IgD-negative memory B cell (primary cell): ENCODE measurements around the gene ARHGAP33. TPM values are rescaled to one million over a fixed set of nuclear protein-coding genes. Genes with fewer than 3 reads are reported as not detected.
A peak's percentile ranks its signal among the peaks of the same experiment; 100 is the strongest.
"Not testable (repeated sequence)": the region's sequence is repeated elsewhere in the genome, so short reads cannot be mapped to it uniquely, and the experiment has no call there.

ENCODE experiments used
- H3K27ac Mint-ChIP-seq, 3 donors: one replicate each; pipeline ENCODE4 v1.8.0; 2020 to 2022; ENCODE audit warnings: mild to moderate bottlenecking in 3 of 3, mixed read lengths in 3 of 3, moderate library complexity in 1 of 3
- H3K27me3 Mint-ChIP-seq: one replicate; pipeline ENCODE4 v1.8.0; 2021; ENCODE audit warnings: mixed read lengths
- H3K36me3 Mint-ChIP-seq: one replicate; pipeline ENCODE4 v1.8.0; 2020; ENCODE audit warnings: mild to moderate bottlenecking, mixed read lengths
- H3K4me1 Mint-ChIP-seq, 3 donors: one replicate each; pipeline ENCODE4 v1.8.0; 2020 to 2022; ENCODE audit warnings: mixed read lengths in 3 of 3, mild to moderate bottlenecking in 1 of 3
- H3K4me3 Mint-ChIP-seq, 4 donors: one replicate each; pipeline ENCODE4 v1.8.0; 2020 to 2022; ENCODE audit warnings: mild to moderate bottlenecking in 4 of 4, mixed read lengths in 4 of 4, moderate library complexity in 3 of 4
- H3K9me3 Mint-ChIP-seq, 3 donors: one replicate each; pipeline ENCODE4 v1.8.0; 2020 to 2021; ENCODE audit warnings: mixed read lengths in 3 of 3, mild to moderate bottlenecking in 1 of 3
- polyA plus RNA-seq: library from polyadenylated mRNA; unstranded; fragments of 300-500 nt; fragmentation: Illumina TruSeq; gene quantifications from one replicate; pipeline ENCODE4 v1.2.3, GENCODE V29; 2021

ARHGAP33 gene
- polyA plus RNA-seq, 1 donor from 2014 or later: not detected

DNA sequence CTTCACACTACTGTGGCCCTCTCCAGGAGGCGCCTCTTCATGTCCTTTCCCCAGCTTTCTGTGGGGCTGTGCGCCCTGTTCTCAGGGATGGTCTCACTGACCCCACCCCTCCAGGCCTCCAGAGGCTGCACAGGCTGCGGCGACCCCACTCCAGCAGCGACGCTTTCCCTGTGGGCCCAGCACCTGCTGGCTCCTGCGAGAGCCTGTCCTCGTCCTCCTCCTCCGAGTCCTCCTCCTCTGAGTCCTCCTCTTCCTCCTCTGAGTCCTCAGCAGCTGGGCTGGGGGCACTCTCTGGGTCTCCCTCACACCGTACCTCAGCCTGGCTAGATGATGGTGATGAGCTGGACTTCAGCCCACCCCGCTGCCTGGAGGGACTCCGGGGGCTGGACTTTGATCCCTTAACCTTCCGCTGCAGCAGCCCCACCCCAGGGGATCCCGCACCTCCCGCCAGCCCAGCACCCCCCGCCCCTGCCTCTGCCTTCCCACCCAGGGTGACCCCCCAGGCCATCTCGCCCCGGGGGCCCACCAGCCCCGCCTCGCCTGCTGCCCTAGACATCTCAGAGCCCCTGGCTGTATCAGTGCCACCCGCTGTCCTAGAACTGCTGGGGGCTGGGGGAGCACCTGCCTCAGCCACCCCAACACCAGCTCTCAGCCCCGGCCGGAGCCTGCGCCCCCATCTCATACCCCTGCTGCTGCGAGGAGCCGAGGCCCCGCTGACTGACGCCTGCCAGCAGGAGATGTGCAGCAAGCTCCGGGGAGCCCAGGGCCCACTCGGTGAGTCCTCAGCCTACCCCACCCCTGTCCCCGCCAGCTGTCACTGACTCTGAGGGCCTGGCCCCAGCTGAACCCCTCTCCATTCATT, 11.2 kb downstream of the ARHGAP33 start:
- H3K36me3 Mint-ChIP-seq: no peaks in the 10 kb centered on the region
- H3K27ac Mint-ChIP-seq: peak overlapping the region in 1 of 3 donors; percentile 4

DNA sequence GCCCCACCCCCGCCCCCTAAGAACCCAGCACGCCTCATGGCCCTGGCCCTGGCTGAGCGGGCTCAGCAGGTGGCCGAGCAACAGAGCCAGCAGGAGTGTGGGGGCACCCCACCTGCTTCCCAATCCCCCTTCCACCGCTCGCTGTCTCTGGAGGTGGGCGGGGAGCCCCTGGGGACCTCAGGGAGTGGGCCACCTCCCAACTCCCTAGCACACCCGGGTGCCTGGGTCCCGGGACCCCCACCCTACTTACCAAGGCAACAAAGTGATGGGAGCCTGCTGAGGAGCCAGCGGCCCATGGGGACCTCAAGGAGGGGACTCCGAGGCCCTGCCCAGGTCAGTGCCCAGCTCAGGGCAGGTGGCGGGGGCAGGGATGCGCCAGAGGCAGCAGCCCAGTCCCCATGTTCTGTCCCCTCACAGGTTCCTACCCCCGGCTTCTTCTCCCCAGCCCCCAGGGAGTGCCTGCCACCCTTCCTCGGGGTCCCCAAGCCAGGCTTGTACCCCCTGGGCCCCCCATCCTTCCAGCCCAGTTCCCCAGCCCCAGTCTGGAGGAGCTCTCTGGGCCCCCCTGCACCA, 11.9 kb downstream of the ARHGAP33 start:
- peaks cover 7% of the 10 kb centered on the region for H3K27me3 Mint-ChIP-seq
- no peak overlapping the region for H3K27ac Mint-ChIP-seq
- H3K4me1 Mint-ChIP-seq: peaks cover 0 to 6% (median 0%) of the 10 kb centered on the region in 3 donors
- H3K9me3 Mint-ChIP-seq: no peaks in the 10 kb centered on the region
- no peaks in the 10 kb centered on the region for H3K36me3 Mint-ChIP-seq
- H3K4me3 Mint-ChIP-seq: no peak overlapping the region

More for the DNA sequence above, 11.2 kb downstream of the ARHGAP33 start:
- peaks cover 0 to 6% (median 0%) of the 10 kb centered on the region in 3 donors for H3K4me1 Mint-ChIP-seq
- peaks cover 5% of the 10 kb centered on the region for H3K27me3 Mint-ChIP-seq
- no peaks in the 10 kb centered on the region for H3K9me3 Mint-ChIP-seq
- H3K4me3 Mint-ChIP-seq: no peak overlapping the region

- Mint-ChIP-seq H3K4me3 (peak overlapping the region in 1 of 4 donors; percentile 47), H3K4me1 (peaks cover 0 to under 1% (median 0%) of the 10 kb centered on the region in 3 donors), H3K36me3 (no peaks in the 10 kb centered on the region), H3K27ac (no peak overlapping the region), H3K27me3 (peaks cover 7% of the 10 kb centered on the region), H3K9me3 (no peaks in the 10 kb centered on the region)
These were observed 13.0 kb downstream of the ARHGAP33 start for GRCh38 chr19:35788205-35788960.

- H3K4me1 Mint-ChIP-seq: no peaks in the 10 kb centered on the region
- no peaks in the 10 kb centered on the region for H3K9me3 Mint-ChIP-seq
These were observed 14.0 kb downstream of the ARHGAP33 start for GRCh38 chr19:35789195-35789977.

DNA sequence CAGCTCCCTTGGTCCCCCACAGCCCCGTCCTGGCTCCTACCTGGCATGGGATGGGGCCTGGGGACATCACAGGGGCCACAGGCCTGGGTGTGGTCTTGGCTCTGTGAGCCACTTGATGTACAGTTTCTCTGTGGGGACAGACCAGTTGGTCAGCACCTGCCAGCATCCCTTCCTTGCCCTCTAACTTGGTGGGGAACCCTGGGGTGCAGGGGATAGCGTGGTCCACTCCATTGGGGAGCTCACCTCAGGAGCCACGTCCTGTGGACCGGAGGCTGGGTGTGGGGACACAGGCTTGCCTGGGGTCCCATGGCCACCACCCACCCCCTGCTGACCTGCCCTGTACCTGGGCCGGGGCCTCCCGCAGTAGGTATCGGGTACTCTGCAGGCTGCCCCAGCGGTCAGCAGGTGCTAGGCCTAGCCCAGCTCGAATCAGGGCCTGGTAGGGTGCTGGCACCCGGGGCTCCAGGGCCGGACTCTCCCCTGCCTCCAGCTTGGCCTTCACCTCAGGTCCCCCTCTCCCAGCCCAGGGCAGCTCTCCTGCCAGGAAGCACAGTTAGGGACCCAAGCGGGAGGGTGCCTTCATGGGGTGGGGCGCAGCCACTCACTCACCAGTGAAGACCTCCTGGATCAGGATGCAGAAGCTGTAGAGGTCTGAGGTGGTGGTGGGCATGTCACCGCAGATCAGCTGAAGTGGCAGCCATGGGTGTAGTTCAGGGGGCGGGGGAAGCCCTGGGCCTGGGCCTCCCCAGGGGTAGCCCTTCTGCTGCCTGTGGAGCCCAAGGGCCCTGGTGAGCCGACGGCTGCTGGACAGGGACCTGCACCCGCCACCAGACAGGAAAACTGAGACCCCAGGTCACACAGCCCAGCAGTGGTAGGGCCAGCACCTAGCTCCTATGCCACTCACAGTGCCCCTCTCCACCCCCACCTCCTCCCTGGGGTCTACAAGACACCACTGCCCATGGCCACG, 14.9 kb downstream of the ARHGAP33 start:
- Mint-ChIP-seq H3K4me1 (no peaks in the 10 kb centered on the region), H3K9me3 (no peaks in the 10 kb centered on the region), H3K36me3 (no peaks in the 10 kb centered on the region), H3K4me3 (no peak overlapping the region), H3K27me3 (peaks cover 7% of the 10 kb centered on the region), H3K27ac (no peak overlapping the region)

More at GRCh38 chr19:35789195-35789977, 14.0 kb downstream of the ARHGAP33 start:
- Mint-ChIP-seq H3K27me3 (peaks cover 7% of the 10 kb centered on the region), H3K27ac (no peak overlapping the region), H3K4me3 (no peak overlapping the region), H3K36me3 (no peaks in the 10 kb centered on the region)

DNA sequence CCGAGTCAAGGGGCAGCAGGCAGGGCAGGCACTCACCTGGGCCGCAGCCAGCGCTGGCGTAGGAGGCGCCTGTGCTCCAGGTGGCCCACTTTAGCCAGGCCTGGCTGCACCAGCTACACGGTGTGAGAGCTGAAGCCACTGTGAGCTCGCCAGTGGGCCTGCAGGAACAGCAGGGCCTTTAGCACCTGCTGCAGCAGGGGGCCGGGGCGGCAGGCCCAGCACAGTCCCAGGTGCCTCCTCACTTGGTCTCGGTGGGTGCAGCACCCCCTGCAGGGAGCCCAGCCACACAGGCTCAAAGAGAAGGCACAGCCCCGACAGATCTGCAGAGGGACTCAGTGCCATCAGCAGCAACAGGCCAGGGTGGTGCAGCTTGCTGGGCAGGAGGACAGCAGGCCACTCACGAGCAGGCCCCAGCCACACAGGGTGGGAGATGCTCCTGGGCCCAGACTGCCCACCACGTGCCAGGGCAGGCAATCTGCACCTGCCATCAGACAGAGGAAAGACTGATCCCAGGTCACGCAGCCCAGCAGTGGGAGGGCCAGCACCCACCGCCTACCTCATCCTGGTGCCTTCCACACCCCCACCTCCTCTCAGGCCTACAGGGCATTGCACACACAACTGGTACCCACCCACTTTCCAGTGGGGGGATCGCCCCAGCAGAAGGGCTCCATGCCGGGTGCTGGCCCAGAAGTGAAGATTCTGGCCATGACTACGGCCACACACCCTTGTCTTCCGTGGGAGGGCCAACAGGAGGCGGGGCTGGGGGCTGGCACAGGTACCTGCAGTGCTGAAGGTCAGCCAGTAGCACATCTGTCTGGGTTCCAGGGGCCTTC, 15.8 kb downstream of the ARHGAP33 start:
- H3K4me1 Mint-ChIP-seq: no peaks in the 10 kb centered on the region
- no peaks in the 10 kb centered on the region for H3K9me3 Mint-ChIP-seq
- no peaks in the 10 kb centered on the region for H3K36me3 Mint-ChIP-seq
- H3K27ac Mint-ChIP-seq: no peak overlapping the region
- H3K4me3 Mint-ChIP-seq: no peak overlapping the region
- peaks cover 9% of the 10 kb centered on the region for H3K27me3 Mint-ChIP-seq

DNA sequence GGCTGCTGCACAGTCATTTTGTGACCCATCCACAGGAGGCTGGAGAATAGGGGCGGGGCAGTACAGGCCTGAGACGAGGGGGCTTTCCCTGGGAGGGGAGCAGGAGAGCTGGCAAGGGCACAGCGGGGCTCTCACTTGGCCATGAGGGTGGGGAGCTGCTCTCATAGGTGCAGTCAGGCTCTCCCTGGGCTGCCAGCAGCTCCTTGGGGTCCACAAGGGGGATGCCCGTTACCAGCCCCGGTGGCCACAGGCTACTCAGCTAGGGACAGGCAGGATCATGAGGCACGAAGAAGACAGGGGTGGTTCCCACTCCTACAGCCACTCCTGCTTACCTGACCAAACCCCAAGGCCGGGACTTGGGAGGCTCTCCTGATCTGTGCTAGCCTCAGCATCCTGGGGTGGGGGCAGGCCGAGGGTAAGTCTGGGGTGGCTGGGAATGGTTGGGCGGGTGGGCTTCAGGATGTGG, 16.5 kb downstream of the ARHGAP33 start:
- Mint-ChIP-seq H3K27ac (no peak overlapping the region), H3K4me1 (no peaks in the 10 kb centered on the region), H3K36me3 (no peaks in the 10 kb centered on the region), H3K9me3 (no peaks in the 10 kb centered on the region), H3K27me3 (peaks cover 12% of the 10 kb centered on the region), H3K4me3 (no peak overlapping the region)

- H3K4me1 Mint-ChIP-seq: no peaks in the 10 kb centered on the region
- H3K9me3 Mint-ChIP-seq: no peaks in the 10 kb centered on the region
- no peak overlapping the region for H3K27ac Mint-ChIP-seq
These were observed 16.9 kb downstream of the ARHGAP33 start for GRCh38 chr19:35792312-35792711.

DNA sequence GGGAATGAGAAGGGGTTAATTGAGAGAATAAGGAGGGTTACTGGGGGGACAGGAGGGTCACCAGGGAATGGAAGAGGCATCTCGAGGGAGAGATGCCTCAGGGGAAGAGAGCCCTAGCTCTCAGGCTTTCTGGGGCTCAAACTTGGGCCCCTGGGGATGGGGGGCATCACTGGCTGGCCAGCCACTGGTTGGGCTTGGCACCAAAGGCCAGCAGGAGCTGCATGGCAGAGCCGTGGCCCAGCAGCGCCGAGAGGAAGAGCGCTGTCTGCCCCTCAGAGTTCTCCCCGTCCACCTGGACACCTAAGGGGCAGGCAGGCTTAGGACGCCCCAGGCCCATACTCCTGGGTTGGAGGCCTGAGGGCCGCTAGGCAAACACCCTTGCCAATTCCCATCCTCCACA, 17.5 kb downstream of the ARHGAP33 start:
- Mint-ChIP-seq H3K27ac (no peak overlapping the region), H3K9me3 (no peaks in the 10 kb centered on the region), H3K4me1 (no peaks in the 10 kb centered on the region), H3K4me3 (no peak overlapping the region), H3K27me3 (peaks cover 15% of the 10 kb centered on the region), H3K36me3 (no peaks in the 10 kb centered on the region)

More at GRCh38 chr19:35792312-35792711, 16.9 kb downstream of the ARHGAP33 start:
- Mint-ChIP-seq H3K4me3 (no peak overlapping the region), H3K36me3 (no peaks in the 10 kb centered on the region), H3K27me3 (peaks cover 15% of the 10 kb centered on the region)

GRCh38 chr19:35793381-35794165, 18.2 kb downstream of the ARHGAP33 start:
- H3K27ac Mint-ChIP-seq: no peak overlapping the region
- no peak overlapping the region for H3K4me3 Mint-ChIP-seq
- peaks cover 18% of the 10 kb centered on the region for H3K27me3 Mint-ChIP-seq
- H3K9me3 Mint-ChIP-seq: no peaks in the 10 kb centered on the region
- H3K36me3 Mint-ChIP-seq: no peaks in the 10 kb centered on the region
- H3K4me1 Mint-ChIP-seq: no peaks in the 10 kb centered on the region

DNA sequence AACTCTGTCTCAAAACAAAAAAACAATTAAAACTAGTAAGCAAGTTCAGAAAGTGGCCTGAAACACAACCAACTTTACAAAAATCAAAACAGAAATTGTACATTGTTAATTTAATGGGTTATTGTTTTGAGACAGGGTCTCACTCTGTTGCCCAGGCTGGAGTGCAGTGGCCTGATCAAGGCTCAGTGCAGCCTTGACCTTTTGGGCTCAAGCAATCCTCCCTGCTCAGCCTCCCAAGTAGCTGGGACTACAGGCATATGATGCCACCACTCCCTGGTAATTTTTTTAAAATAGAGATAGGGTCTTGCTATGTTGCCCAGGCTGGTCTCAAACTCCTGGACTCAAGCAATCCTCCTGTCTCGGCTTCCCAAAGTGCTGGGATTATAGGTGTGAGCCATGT, 20.2 kb downstream of the ARHGAP33 start:
- Mint-ChIP-seq H3K27ac (peak overlapping the region in 1 of 3 donors; percentile 13), H3K27me3 (peaks cover 18% of the 10 kb centered on the region)
- not testable (repeated sequence) for H3K36me3 Mint-ChIP-seq, H3K9me3 Mint-ChIP-seq, H3K4me3 Mint-ChIP-seq, H3K4me1 Mint-ChIP-seq
